Transverse colon (tissue), 3 donors: ENCODE data around the gene ADK.

Experiments
- CTCF ChIP-seq, 5 experiments: fragments of 200-600 bp in 3 of 5; fragments of 450-650 bp in 2 of 5; sonication (generic) in 3 of 5; IDR thresholded peaks; 1 replicate in 2 of 5; 2 replicates in 3 of 5; pipeline ENCODE4 v1.5.1; 2016 to 2017; ENCODE audit warnings: antibody characterized with exemption in 5 of 5, inconsistent platforms in 3 of 5, mild to moderate bottlenecking in 2 of 5, moderate library complexity in 1 of 5
- POLR2A ChIP-seq: fragments of 450-650 bp; IDR thresholded peaks from one replicate; pipeline ENCODE4 v1.6.1; 2016; ENCODE audit warnings: antibody characterized with exemption, mild to moderate bottlenecking, moderate library complexity

DNA sequence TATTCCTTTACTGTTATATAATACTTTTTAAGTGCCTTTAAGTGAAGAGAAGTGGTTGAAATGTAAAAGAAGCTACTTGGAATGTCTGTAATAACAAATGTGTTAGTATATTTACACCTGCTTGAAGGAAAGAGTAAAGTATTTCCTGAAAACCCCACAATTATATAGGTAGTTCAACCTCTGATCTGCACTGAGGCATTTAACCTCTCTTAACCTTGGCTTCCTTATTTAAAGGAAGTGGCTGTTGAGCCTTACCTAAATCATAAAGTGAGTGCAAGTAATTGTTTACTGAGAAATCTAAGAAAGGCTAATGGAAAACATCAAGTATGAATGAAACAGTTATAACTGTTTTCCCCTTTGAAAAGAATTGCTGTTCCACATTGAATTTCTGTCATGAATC lies 294.5 kb downstream of the ADK start:
- TF ChIP-seq CTCF (IDR thresholded peaks at IDR 0.05) (no peak), POLR2A (no peak)
